ENCODE data around the gene SORBS1. TPM values are rescaled to one million over a fixed set of nuclear protein-coding genes. Genes with fewer than 3 reads are reported as not detected.

Gene SORBS1
- total and polyA plus RNA-seq, 2 donors (not counting 3 experiments of a cell fraction or from before 2014, with no cell fraction given) = 2.0 to 7.9 TPM

DNA sequence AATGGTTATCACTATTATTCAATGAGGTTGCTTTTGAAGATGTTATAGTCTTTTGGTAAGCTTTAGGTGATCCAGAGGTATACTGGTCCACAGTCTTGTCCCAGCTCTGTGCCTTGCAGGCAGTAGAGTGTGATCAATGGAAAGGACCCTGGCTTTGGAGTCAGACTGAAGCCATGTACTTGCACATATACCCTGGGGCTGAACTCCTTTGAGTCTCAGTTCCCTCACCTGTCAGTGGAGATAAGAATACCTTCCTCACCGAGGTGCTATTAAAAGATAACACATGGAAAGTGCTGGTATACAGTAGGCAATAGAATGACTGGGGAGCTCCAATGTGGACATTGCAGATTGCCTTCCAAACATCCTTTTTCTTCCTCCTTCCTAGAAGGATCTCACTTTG lies 254.3 kb downstream of the SORBS1 start:
- Histone ChIP-seq H4K20me1 (replicated peaks; ENCODE audit: control insufficient read depth, extremely low read depth, insufficient read depth, low read length) (no peaks in the 10 kb centered on the region), H3K4me1 (ENCODE audit: control insufficient read depth, extremely low read depth, insufficient read depth, low read length) (peaks cover 15% of the 10 kb centered on the region), H3K9me3 (replicated peaks; ENCODE audit: control insufficient read depth, insufficient read depth, low read length) (no peaks in the 10 kb centered on the region), H3K9me1 (replicated peaks; ENCODE audit: control insufficient read depth, extremely low read depth, insufficient read depth, low read length) (no peaks in the 10 kb centered on the region), H3K79me2 (ENCODE audit: control insufficient read depth, insufficient read depth, low read length) (no peaks in the 10 kb centered on the region), H2AFZ (ENCODE audit: low read depth, low read length) (no peak overlapping the region), H3K27me3 (ENCODE audit: control insufficient read depth in 2 of 2, insufficient read depth in 2 of 2, low read length in 2 of 2) (no peaks in the 10 kb centered on the region), H3K4me3 (replicated peaks in 1 of 3; ENCODE audit: insufficient read depth in 1 of 3, low read depth in 1 of 3, low read length in 3 of 3) (no peak overlapping the region), H3K4me2 (ENCODE audit: insufficient read depth, low read length) (no peak overlapping the region), H3K9ac (replicated peaks; ENCODE audit: extremely low read depth, insufficient read depth, low read length) (no peak overlapping the region), H3K27ac (ENCODE audit: insufficient read depth, low read depth, low read length) (no peak overlapping the region), H3K36me3 (ENCODE audit: control insufficient read depth in 2 of 2, extremely low read depth in 1 of 2, insufficient read depth in 2 of 2, low read length in 2 of 2) (no peaks in the 10 kb centered on the region)
- POLR2A ChIA-PET = no interaction called here
- CTCF ChIA-PET = no interaction called here
- no peak for TF ChIP-seq POLR2AphosphoS5 (IDR thresholded peaks at IDR 0.05; ENCODE audit: insufficient read depth, low read depth, low read length)
- no peak for TF ChIP-seq FOS (IDR thresholded peaks at IDR 0.05; ENCODE audit: borderline replicate concordance, insufficient read depth, low read length)
- TF ChIP-seq, protein P1, sequence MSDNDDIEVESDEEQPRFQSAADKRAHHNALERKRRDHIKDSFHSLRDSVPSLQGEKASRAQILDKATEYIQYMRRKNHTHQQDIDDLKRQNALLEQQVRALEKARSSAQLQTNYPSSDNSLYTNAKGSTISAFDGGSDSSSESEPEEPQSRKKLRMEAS (IDR thresholded peaks at IDR 0.05; ENCODE audit: insufficient read depth, insufficient read length) = no peak
- TF ChIP-seq GATA2 (IDR thresholded peaks at IDR 0.05; ENCODE audit: insufficient read depth, insufficient read length, low read depth, low read length) = no peak
- TF ChIP-seq JUN (IDR thresholded peaks at IDR 0.05; ENCODE audit: borderline replicate concordance, insufficient read depth, insufficient read length, low read depth) = no peak
- no peak for FAIRE-seq
- dilution Hi-C loops (cut with MboI; ENCODE audit: extremely low pct_ligation_motif_present, low sequenced_read_pairs) (no loop called here), intact Hi-C loops (cut with micrococcal nuclease) (no loop called here)
- no peak for DNase-seq (ENCODE audit: low read depth, low spot score)
- BruUV-seq (replicated peaks) = no TSS peak

DNA sequence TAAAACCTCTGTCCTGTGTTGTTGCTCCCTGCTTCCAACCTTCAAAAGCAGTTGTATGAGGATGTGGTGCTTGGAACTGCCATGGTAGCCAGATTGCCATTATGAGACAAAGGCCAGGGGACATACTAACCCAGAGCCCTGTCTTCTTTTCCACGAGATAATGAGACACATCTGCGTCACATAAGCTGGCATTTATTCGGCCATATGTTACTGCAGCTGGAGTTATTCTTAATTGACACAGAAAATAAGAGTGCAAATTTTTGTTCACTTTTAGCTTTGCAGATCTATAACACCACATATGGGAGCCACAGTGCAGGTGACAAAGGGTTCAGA lies 254.9 kb downstream of the SORBS1 start:
- no TSS peak for BruUV-seq (replicated peaks)
- TF ChIP-seq POLR2A (IDR thresholded peaks at IDR 0.05; ENCODE audit: low read depth, low read length) = no peak
- TF ChIP-seq POLR2AphosphoS5 (IDR thresholded peaks at IDR 0.05; ENCODE audit: insufficient read depth, low read depth, low read length) = no peak
- no peak for TF ChIP-seq JUN (IDR thresholded peaks at IDR 0.05; ENCODE audit: borderline replicate concordance, insufficient read depth, insufficient read length, low read depth)
- TF ChIP-seq, protein P1 (IDR thresholded peaks at IDR 0.05; ENCODE audit: insufficient read depth, insufficient read length) = no peak
- TF ChIP-seq, protein P2, sequence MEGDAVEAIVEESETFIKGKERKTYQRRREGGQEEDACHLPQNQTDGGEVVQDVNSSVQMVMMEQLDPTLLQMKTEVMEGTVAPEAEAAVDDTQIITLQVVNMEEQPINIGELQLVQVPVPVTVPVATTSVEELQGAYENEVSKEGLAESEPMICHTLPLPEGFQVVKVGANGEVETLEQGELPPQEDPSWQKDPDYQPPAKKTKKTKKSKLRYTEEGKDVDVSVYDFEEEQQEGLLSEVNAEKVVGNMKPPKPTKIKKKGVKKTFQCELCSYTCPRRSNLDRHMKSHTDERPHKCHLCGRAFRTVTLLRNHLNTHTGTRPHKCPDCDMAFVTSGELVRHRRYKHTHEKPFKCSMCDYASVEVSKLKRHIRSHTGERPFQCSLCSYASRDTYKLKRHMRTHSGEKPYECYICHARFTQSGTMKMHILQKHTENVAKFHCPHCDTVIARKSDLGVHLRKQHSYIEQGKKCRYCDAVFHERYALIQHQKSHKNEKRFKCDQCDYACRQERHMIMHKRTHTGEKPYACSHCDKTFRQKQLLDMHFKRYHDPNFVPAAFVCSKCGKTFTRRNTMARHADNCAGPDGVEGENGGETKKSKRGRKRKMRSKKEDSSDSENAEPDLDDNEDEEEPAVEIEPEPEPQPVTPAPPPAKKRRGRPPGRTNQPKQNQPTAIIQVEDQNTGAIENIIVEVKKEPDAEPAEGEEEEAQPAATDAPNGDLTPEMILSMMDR (IDR thresholded peaks at IDR 0.05; ENCODE audit: extremely low read depth in 1 of 2, insufficient read depth in 1 of 2, low read depth in 1 of 2, low read length in 2 of 2) = no peak
- no peak for TF ChIP-seq GATA2 (IDR thresholded peaks at IDR 0.05; ENCODE audit: insufficient read depth, insufficient read length, low read depth, low read length)
- TF ChIP-seq FOS (IDR thresholded peaks at IDR 0.05; ENCODE audit: borderline replicate concordance, insufficient read depth, low read length) = no peak
- no peak for TF ChIP-seq EZH2 (IDR thresholded peaks at IDR 0.05; ENCODE audit: borderline replicate concordance, low read depth, low read length, severe bottlenecking)
- TF ChIP-seq MYC (IDR thresholded peaks at IDR 0.05; ENCODE audit: low read depth, low read length) = no peak
- H3K4me2 ChIP-seq (ENCODE audit: insufficient read depth, low read length) = no peak overlapping the region
- H3K9me1 ChIP-seq (replicated peaks; ENCODE audit: control insufficient read depth, extremely low read depth, insufficient read depth, low read length) = no peaks in the 10 kb centered on the region
- no peaks in the 10 kb centered on the region for H3K79me2 ChIP-seq (ENCODE audit: control insufficient read depth, insufficient read depth, low read length)
- H3K27ac ChIP-seq (ENCODE audit: insufficient read depth, low read depth, low read length) = no peak overlapping the region
- dilution Hi-C loops (cut with MboI; ENCODE audit: extremely low pct_ligation_motif_present, low sequenced_read_pairs) = no loop called here
- H3K4me3 ChIP-seq (replicated peaks in 1 of 3; ENCODE audit: insufficient read depth in 1 of 3, low read depth in 1 of 3, low read length in 3 of 3) = no peak overlapping the region
- FAIRE-seq (no peak), DNase-seq (ENCODE audit: low read depth, low spot score) (no peak)
- intact Hi-C loops (cut with micrococcal nuclease) = no loop called here
- peaks cover 15% of the 10 kb centered on the region for H3K4me1 ChIP-seq (ENCODE audit: control insufficient read depth, extremely low read depth, insufficient read depth, low read length)
- no peak overlapping the region for H3K9ac ChIP-seq (replicated peaks; ENCODE audit: extremely low read depth, insufficient read depth, low read length)
- no peaks in the 10 kb centered on the region for H3K36me3 ChIP-seq (ENCODE audit: control insufficient read depth in 2 of 2, extremely low read depth in 1 of 2, insufficient read depth in 2 of 2, low read length in 2 of 2)
- CTCF ChIA-PET = no interaction called here
- H4K20me1 ChIP-seq (replicated peaks; ENCODE audit: control insufficient read depth, extremely low read depth, insufficient read depth, low read length) = no peaks in the 10 kb centered on the region
- no peak overlapping the region for H2AFZ ChIP-seq (ENCODE audit: low read depth, low read length)
- POLR2A ChIA-PET = no interaction called here
- H3K27me3 ChIP-seq (ENCODE audit: control insufficient read depth in 2 of 2, insufficient read depth in 2 of 2, low read length in 2 of 2) = no peaks in the 10 kb centered on the region
- H3K9me3 ChIP-seq (replicated peaks; ENCODE audit: control insufficient read depth, insufficient read depth, low read length) = no peaks in the 10 kb centered on the region

All from endothelial cell of umbilical vein (primary cell).